Stimulated activated CD4-positive, alpha-beta T cell treated with anti-CD3 and anti-CD28 coated beads, Interleukin-1b, Interleukin-23, amount 100 ng/mL, for 4 hours (primary cell): ENCODE data around the gene HPCAL4.

Experiments used
- DNase-seq, 2 donors: peaks; one replicate each; pipeline ENCODE4 v3.0.0-alpha.2; 2020; ENCODE audit warnings: low read depth in 2 of 2

Gene HPCAL4

DNA sequence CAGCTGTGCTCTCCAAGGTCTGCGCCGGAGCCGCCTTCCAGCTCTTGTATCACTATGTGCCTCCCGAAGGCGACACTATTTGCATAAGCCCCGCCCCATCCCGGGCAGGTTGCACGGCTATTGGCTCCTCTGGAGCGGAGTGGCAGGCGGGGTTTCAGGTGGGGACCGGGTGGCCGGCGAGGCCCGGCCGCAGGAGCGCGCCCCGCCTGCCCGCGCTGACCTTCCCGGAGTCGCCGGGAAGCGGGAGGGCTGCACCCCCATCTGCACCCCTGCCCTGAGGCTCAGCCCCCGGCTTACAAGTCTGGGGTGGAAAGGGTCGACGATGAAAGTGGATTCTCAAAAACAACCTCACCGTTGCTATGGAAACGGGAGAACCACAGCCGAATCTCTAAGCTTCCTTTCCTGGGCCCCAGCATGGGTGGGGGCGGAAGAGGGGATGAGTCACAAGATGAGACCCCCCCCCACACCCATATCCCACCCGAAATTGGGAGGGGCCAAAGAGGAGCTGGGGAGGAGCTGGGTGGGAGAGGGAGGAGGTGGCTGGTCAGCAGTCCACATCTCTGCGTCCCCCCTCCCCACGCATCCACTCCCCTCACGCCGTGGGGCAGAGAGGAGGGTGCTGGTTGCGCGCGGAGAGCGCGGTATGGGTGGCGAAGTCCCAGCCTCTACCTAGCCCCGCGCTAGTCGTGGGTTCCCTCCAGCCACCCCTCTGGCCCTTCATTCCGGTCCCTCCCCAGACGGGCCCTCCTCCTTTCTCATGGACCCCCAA, at the start of gene HPCAL4:
HPCAL4 (minus strand) TSS at position 51 of the 769 bp plus-strand sequence. CDS start 6,830 bp downstream, outside the sequence.
- DNase-seq, result peak; percentile 77 to 79

- peak; percentile 94 to 99 for DNase-seq
These were observed 47.6 kb upstream of the HPCAL4 start, which contains the start of gene PPIE for GRCh38 chr1:39738622-39739366. Gene PPIE (plus strand): TSS chr1:39738882. CDS start chr1:39738901, 19 bp downstream.

- DNase-seq, result no peak
These were observed 46.4 kb upstream of the HPCAL4 start for GRCh38 chr1:39737546-39738169.

DNA sequence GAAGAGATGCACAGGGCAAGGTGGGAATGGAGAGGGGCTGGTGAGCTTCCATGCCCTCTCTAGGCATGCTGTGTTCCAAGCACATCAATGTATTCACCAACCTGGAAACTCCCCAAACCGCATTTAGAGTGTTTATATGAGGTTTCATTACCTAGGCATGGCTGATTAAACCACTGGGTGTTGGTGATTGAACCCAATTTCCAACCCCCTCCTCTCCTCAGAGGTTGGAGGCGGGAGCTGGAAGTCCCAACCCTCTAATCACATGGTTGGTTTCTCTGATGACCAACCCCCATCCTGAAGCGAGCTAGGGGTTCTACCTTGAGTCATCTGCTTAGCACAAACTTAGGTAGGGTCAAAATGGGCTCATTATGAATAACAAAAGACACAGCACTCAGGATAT, 44.5 kb upstream of the HPCAL4 start:
- no peak for DNase-seq

DNA sequence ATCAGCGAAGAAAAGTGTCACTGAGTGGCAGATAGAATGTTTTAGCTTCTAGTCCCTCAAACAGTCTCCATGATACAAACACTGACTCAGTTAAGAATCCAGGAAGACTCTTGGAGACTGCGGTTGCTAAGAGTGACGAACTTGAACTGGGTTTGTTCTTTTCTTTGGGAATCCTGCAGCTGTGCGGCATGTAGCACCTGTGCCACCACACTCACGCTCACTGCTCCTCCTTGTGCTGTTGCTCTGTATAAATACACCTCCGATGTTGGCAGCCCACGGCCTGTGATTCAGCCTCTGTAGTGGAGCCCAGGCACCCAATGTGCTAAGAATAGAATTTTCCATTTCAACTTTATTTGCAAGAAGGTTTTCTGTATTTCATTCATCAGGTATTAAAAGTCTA, 41.9 kb upstream of the HPCAL4 start:
- DNase-seq, result no peak

DNA sequence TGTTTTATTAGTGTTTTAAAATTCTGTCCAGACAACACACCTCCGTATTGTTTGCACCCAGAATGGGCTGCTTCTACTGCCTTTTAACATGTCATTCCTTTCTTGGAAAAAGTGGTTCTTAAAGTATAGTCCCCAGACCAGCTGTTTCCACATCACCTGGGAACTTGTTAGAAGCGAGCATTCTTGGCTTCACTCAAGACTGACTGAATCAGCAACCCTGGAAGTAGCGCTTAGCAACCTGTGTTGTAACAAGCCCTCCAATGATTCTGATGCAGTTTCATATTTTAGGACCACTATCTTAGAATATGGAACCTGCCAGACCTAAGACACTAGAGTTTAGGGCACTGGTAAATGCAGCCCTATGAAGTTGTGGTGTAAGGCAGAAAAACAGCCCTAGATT, 41.5 kb upstream of the HPCAL4 start:
- DNase-seq, result no peak

- DNase-seq, result no peak
These were observed 38.6 kb upstream of the HPCAL4 start for GRCh38 chr1:39729842-39730241.

- no peak for DNase-seq
These were observed 37.8 kb upstream of the HPCAL4 start for GRCh38 chr1:39729030-39729429.

GRCh38 chr1:39727932-39728317, 36.7 kb upstream of the HPCAL4 start:
- no peak for DNase-seq

- DNase-seq, result no peak
These were observed 36.1 kb upstream of the HPCAL4 start for GRCh38 chr1:39727221-39727931.

DNA sequence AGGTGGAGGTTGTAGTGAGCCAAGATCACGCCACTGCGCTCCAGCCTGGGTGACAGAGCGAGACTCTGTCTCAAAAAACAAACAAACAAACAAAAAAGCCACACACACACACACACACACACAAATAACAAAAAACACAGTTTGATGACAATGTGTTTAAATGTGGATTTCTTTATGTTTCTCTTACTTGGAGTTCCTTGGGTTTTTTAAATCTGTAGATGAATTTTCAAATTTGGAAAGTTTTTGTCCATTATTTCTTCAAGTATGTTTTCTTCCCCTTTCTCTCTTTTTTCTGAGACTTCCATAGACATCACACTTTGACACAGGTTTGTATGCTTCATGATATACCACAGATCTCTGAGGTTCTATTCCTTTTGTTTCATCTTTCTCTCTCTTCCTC, 35.4 kb upstream of the HPCAL4 start:
- DNase-seq, result no peak

GRCh38 chr1:39722495-39722894, 31.3 kb upstream of the HPCAL4 start:
- DNase-seq, result no peak

- DNase-seq, result no peak
These were observed 30.4 kb upstream of the HPCAL4 start for GRCh38 chr1:39721664-39722063.

GRCh38 chr1:39720094-39720999, 29.1 kb upstream of the HPCAL4 start:
- DNase-seq, result no peak

DNA sequence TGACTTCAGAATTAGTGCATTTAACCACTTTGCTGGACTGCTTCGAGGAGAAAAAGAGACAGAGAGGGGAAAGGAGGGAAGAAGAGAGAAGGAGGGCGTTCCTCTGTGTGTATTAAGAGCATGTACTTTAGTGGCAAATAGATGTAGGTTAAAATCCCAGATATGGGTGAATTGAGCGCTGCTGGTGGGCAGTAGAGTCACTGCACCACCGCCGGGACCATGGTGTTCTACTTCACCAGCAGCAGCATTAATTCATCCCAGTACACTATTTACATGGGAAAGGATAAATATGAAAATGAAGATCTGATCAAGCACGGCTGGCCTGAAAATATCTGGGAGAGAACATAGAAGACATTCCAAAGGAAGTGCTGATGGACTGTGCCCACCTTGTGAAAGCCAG, 26.6 kb upstream of the HPCAL4 start:
- DNase-seq, result no peak

GRCh38 chr1:39713557-39713956, 22.3 kb upstream of the HPCAL4 start:
- DNase-seq, result no peak

- no peak for DNase-seq
These were observed 20.7 kb upstream of the HPCAL4 start for GRCh38 chr1:39711966-39712340.

- DNase-seq, result no peak
These were observed 20.1 kb upstream of the HPCAL4 start for GRCh38 chr1:39711104-39711965.

GRCh38 chr1:39707506-39707905, 16.3 kb upstream of the HPCAL4 start:
- DNase-seq, result no peak

GRCh38 chr1:39704757-39705156, 13.5 kb upstream of the HPCAL4 start:
- DNase-seq, result no peak
